PC-9 (cell line): ENCODE data around the gene TAPBP.
"Not testable (repeated sequence)": the region's sequence is repeated elsewhere in the genome, so short reads cannot be mapped to it uniquely, and the experiment has no call there.

Experiments used
- CTCF ChIP-seq: fragments of 200-600 bp; sonication (generic); conservative IDR thresholded peaks from 2 replicates; pipeline ENCODE4 v1.6.1; 2017; ENCODE audit warnings: mixed run types, antibody characterized with exemption, mild to moderate bottlenecking, moderate library complexity
- EZH2 ChIP-seq: fragments of 200-600 bp; sonication (generic); IDR thresholded peaks from 2 replicates; pipeline ENCODE4 v1.8.0; 2017; ENCODE audit warnings: antibody characterized with exemption, low read depth

- not testable (repeated sequence) for TF ChIP-seq CTCF, EZH2
Observed at GRCh38 chr6:33346972-33347371, 33.1 kb upstream of the TAPBP start.
